ENCODE results near the gene WRNIP1. TPM values are rescaled to one million over a fixed set of nuclear protein-coding genes. Genes with fewer than 3 reads are reported as not detected.
A peak's percentile ranks its signal among the peaks of the same experiment; 100 is the strongest.

Gene WRNIP1
- polyA plus RNA-seq (2012; ENCODE audit: insufficient read depth, insufficient read length), result 65.2 TPM

GRCh38 chr6:2765166-2765895 is at the start of gene WRNIP1:
WRNIP1 (plus strand) TSS chr6:2765393; CDS start chr6:2765623, 230 bp downstream.
- DNase-seq (ENCODE audit: low read depth, low spot score), result peak; percentile 97
- H3K4me3 ChIP-seq (ENCODE audit: low read length), result peak within 1 kb of the TSS; percentile 77

- DNase-seq (ENCODE audit: low read depth, low spot score), result no peak
- no peak overlapping the region for H3K4me3 ChIP-seq (ENCODE audit: low read length)
Measured at GRCh38 chr6:2715737-2716136, 49.5 kb upstream of the WRNIP1 start.

- DNase-seq (ENCODE audit: low read depth, low spot score), result no peak
- H3K4me3 ChIP-seq (ENCODE audit: low read length), result no peak overlapping the region
Measured at GRCh38 chr6:2716936-2717700, 48.1 kb upstream of the WRNIP1 start.

GRCh38 chr6:2718334-2719092 is 46.7 kb upstream of the WRNIP1 start:
- no peak overlapping the region for H3K4me3 ChIP-seq (ENCODE audit: low read length)
- DNase-seq (ENCODE audit: low read depth, low spot score), result no peak

DNA sequence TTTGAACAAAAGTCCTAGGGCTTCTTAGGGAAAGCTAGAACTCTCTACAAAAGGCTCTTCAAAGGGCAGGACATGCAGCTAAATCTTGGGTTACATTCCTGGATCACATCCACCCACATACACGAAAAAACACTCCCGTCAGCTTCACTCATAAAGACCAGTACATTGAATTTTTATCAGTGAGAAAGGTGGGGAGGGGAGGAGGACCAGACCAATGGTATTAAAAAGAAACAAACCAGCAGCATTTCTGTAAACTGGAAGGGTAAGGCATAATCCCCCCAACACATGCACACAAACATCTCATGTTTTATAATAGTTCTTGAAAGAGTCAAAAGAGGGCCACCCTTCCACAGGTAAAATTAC is 46.1 kb upstream of the WRNIP1 start:
- no peak overlapping the region for H3K4me3 ChIP-seq (ENCODE audit: low read length)
- DNase-seq (ENCODE audit: low read depth, low spot score), result no peak

- DNase-seq (ENCODE audit: low read depth, low spot score), result no peak
- H3K4me3 ChIP-seq (ENCODE audit: low read length), result no peak overlapping the region
Measured at GRCh38 chr6:2721219-2721618, 44.0 kb upstream of the WRNIP1 start.

DNA sequence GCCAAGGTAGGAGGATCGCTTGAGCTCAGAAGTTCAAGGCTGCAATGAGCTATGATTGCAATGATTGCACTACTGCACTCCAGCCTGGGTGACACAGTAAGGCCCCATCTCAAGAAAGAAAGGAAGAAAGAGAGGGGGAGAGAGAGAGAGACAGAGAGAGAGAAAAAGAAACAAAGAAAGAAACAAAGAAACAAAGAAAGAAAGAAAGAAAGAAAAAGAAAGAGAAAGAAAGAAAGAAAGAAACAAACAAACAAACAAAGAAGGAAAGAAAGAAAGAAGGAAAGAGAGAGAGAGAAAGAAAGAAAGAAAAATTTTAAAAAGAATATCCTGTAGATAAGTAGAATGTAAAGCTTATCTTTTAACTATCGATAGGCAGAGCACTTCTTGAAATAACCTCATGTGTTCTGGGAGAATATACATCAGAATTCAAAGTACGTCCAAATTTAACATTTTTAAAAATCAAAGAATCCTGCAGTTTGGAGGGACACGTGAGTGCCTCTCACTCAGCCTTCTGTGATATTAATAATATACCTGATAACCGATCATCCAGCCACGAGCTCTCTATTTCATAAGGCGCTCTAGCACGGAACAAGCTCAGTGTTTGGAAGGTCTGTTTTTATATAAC is 39.7 kb upstream of the WRNIP1 start:
- no peak for DNase-seq (ENCODE audit: low read depth, low spot score)
- H3K4me3 ChIP-seq (ENCODE audit: low read length), result no peak overlapping the region

GRCh38 chr6:2725999-2726567 is 39.1 kb upstream of the WRNIP1 start:
- no peak overlapping the region for H3K4me3 ChIP-seq (ENCODE audit: low read length)
- DNase-seq (ENCODE audit: low read depth, low spot score), result no peak

DNA sequence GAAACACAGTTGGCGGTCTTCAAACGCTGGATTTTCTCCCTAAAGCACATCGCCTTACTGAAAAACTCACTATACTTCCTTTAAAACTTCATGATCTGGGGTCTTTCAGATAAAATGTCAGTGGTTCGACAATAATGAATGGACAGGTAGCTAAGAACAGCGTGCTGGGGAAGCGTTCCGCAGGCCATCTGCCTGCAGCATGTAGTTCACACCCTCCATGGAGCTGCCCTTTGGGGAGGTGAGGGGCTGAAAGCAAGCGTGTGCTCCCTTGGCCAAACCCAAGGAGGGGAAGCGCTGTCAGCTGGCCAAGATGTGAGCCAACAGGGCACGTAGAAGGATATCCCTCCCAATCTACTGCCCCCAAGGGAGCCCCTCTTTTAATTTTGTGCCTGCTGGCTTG is 35.3 kb upstream of the WRNIP1 start:
- no peak overlapping the region for H3K4me3 ChIP-seq (ENCODE audit: low read length)
- DNase-seq (ENCODE audit: low read depth, low spot score), result no peak

DNA sequence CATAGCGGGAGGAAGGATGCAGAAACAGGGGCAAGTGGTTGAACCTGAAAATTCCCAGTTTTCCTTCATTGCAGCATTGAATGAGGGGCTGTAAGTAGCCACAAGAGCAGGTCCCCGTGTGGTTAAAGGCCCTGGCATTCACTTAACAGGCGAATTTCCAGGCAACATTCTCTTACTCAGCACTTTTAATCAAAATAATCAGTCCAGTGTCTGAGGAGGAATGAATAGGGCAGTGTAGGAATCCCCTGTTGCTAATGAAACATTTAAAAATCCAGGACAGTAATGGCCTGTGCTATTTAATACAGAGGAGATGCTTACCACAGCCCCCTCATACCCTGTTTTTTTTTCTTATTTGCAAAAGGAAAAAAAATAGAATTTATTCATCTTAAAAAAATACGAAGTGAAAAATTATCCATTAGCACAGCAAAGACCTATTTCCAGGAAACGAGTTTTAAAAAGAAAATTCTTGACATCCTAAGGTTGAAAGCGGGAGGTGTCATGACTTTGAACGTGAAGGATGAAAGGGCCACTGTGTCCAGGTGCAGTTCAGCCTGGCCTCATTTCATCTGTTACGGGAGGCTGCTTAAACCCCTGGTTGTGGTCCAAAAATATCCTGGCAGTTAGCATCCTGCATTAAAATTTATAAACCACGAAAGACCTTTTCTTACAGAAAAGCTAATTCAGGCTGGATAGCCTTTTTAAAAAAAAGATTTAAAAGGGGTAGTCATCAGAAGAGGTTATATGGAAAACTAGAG is 34.7 kb upstream of the WRNIP1 start:
- no peak for DNase-seq (ENCODE audit: low read depth, low spot score)
- H3K4me3 ChIP-seq (ENCODE audit: low read length), result no peak overlapping the region

DNA sequence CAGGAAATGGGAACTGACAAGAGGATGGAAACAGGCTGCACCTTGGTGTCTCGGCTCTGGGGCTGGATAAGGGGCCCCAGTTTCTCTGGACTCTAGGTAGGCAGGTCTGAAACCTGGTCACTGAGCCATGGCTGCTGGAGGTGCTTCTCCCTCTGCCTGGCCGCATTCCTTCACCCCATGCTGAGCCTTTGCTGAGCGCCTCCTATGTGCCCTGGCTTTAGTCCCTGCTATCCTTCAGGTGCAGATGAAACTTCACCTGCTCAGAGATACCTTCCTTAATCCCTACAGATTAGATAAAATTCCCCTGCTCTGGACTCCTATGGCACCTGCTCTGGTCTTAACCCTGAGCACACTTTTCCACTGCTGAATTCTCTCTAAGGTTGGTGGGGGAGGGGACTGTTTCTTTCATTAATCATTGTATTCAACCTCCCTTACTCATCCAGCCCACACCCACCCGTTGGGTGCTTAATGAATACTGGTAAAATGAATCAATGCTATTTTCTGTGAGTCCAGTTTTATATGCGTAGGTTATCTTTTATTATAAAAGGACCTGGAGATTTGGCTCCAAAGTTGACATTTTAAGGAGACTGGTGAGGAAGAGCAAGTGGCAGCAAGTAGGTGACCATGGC is 33.8 kb upstream of the WRNIP1 start:
- H3K4me3 ChIP-seq (ENCODE audit: low read length), result no peak overlapping the region
- no peak for DNase-seq (ENCODE audit: low read depth, low spot score)

GRCh38 chr6:2732503-2733089 is 32.6 kb upstream of the WRNIP1 start:
- no peak overlapping the region for H3K4me3 ChIP-seq (ENCODE audit: low read length)
- DNase-seq (ENCODE audit: low read depth, low spot score), result no peak

- DNase-seq (ENCODE audit: low read depth, low spot score), result peak; percentile 22
- no peak overlapping the region for H3K4me3 ChIP-seq (ENCODE audit: low read length)
Measured at GRCh38 chr6:2733324-2733723, 31.9 kb upstream of the WRNIP1 start.

- no peak for DNase-seq (ENCODE audit: low read depth, low spot score)
- H3K4me3 ChIP-seq (ENCODE audit: low read length), result no peak overlapping the region
Measured at GRCh38 chr6:2733736-2734480, 31.3 kb upstream of the WRNIP1 start.

DNA sequence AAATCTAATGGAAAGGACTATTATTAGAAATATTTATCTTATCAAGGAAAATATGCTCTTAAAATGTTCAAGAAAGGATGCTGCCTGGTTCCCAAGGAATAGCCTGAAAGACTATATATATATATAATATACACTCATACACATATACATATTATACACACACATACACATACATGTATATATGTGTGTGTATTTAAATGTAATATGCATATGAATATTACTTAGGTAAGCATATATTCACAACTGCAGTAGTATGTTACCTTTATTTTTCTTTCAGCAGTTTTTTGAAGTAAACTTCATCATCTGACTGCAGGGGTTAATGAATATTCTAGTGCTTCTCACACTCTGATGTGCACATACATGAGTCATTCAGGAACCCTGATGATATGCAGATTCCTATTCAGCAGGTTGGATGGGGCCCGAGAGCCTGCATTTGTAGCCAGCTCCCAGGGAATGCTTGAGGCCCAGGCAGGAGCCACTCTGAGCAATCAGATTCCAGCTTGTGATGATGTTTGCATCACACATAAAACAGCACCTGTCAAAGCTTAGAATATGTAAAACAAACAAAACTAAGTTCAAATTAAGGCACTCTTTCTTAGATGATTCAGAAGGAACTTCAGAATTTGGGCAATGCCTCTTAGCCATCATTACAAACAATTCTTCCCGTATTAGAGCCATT is 30.6 kb upstream of the WRNIP1 start:
- H3K4me3 ChIP-seq (ENCODE audit: low read length), result no peak overlapping the region
- DNase-seq (ENCODE audit: low read depth, low spot score), result no peak

- no peak for DNase-seq (ENCODE audit: low read depth, low spot score)
- H3K4me3 ChIP-seq (ENCODE audit: low read length), result no peak overlapping the region
Measured at GRCh38 chr6:2737885-2738284, 27.3 kb upstream of the WRNIP1 start.

Measured in Jurkat, Clone E6-1 (cell line).